ENCODE measurements around the gene TTLL8.
"Not testable (repeated sequence)": the region's sequence is repeated elsewhere in the genome, so short reads cannot be mapped to it uniquely, and the experiment has no call there.

DNA sequence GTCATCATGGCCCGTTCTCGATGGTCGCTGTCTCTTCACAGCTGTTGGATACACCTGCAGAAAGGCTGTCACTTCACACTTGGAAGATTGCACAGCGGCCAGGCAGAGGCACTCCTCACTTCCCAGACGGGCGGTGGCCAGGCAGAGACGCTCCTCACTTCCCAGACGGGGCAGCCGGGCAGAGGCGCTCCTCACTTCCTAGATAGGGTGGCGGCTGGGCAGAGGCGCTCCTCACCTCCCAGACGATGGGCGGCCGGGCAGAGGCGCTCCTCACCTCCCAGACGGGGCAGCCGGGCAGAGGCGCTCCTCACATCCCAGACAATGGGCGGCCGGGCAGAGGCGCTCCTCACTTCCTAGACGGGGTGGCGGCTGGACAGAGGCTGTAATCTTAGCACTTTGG lies 68.3 kb downstream of the TTLL8 start:
- TF ChIP-seq, protein P1, sequence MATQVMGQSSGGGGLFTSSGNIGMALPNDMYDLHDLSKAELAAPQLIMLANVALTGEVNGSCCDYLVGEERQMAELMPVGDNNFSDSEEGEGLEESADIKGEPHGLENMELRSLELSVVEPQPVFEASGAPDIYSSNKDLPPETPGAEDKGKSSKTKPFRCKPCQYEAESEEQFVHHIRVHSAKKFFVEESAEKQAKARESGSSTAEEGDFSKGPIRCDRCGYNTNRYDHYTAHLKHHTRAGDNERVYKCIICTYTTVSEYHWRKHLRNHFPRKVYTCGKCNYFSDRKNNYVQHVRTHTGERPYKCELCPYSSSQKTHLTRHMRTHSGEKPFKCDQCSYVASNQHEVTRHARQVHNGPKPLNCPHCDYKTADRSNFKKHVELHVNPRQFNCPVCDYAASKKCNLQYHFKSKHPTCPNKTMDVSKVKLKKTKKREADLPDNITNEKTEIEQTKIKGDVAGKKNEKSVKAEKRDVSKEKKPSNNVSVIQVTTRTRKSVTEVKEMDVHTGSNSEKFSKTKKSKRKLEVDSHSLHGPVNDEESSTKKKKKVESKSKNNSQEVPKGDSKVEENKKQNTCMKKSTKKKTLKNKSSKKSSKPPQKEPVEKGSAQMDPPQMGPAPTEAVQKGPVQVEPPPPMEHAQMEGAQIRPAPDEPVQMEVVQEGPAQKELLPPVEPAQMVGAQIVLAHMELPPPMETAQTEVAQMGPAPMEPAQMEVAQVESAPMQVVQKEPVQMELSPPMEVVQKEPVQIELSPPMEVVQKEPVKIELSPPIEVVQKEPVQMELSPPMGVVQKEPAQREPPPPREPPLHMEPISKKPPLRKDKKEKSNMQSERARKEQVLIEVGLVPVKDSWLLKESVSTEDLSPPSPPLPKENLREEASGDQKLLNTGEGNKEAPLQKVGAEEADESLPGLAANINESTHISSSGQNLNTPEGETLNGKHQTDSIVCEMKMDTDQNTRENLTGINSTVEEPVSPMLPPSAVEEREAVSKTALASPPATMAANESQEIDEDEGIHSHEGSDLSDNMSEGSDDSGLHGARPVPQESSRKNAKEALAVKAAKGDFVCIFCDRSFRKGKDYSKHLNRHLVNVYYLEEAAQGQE (IDR thresholded peaks at IDR 0.05; ENCODE audit: borderline replicate concordance) = not testable (repeated sequence)
- TF ChIP-seq TAF1 (IDR thresholded peaks at IDR 0.05; ENCODE audit: low read depth); POLR2AphosphoS5 (IDR thresholded peaks at IDR 0.05): not testable (repeated sequence)
